HepG2 (cell line): ENCODE data around the gene MCC. TPM values are rescaled to one million over a fixed set of nuclear protein-coding genes. Genes with fewer than 3 reads are reported as not detected.

ENCODE experiments used
- KLF12 ChIP-seq: sonication (generic); formaldehyde crosslinking; IDR thresholded peaks from 2 replicates; pipeline ENCODE4 v1.4.0; 2020; ENCODE audit warnings: missing genetic modification reagents, borderline replicate concordance
- NONO ChIP-seq, 2 experiments: fragments of 450-650 bp in 1 of 2; sonication (generic) in 1 of 2; formaldehyde crosslinking in 1 of 2; IDR thresholded peaks in 1 of 2; conservative IDR thresholded peaks in 1 of 2; 2 replicates each; pipeline versions ENCODE4 v1.6.1 to v1.8.0; 2017 to 2022; ENCODE audit warnings: mild to moderate bottlenecking in 1 of 2, missing genetic modification reagents in 1 of 2, moderate library complexity in 1 of 2
- SIN3A ChIP-seq: IDR thresholded peaks from 2 replicates; pipeline ENCODE4 v1.6.1; 2011; ENCODE audit warnings: low read depth, mild to moderate bottlenecking, control low read depth, low read length, borderline replicate concordance
- ZNF160 ChIP-seq: sonication (generic); formaldehyde crosslinking; IDR thresholded peaks from 2 replicates; pipeline ENCODE4 v1.8.0; 2022; ENCODE audit warnings: mild to moderate bottlenecking, inconsistent platforms, missing genetic modification reagents
- ZNF441 ChIP-seq: sonication (generic); formaldehyde crosslinking; IDR thresholded peaks from 2 replicates; pipeline ENCODE4 v1.7.0; 2021; ENCODE audit warnings: missing genetic modification reagents, borderline replicate concordance
- ZNF546 ChIP-seq: sonication (generic); formaldehyde crosslinking; conservative IDR thresholded peaks from 2 replicates; pipeline ENCODE4 v1.8.1; 2023; ENCODE audit warnings: mild to moderate bottlenecking, missing genetic modification reagents
- ZNF749 ChIP-seq: sonication (generic); formaldehyde crosslinking; IDR thresholded peaks from 2 replicates; pipeline ENCODE4 v1.8.0; 2022; ENCODE audit warnings: mild to moderate bottlenecking, missing genetic modification reagents, moderate library complexity, borderline replicate concordance
- ZSCAN9 ChIP-seq: IDR thresholded peaks from 2 replicates; pipeline ENCODE4 v1.6.1; 2016; ENCODE audit warnings: borderline replicate concordance
- polyA plus RNA-seq, 8 experiments: library from polyadenylated mRNA; depleted of rRNA in 3 of 8; stranded (reverse) in 7 of 8; unstranded in 1 of 8; fragments of >200 nt; fragmentation: Illumina TruSeq in 4 of 8; extraction: Trizol in 4 of 8; gene quantifications; 2 replicates each; pipeline versions ENCODE4 v1.2.1 to v1.2.3, GENCODE V29; 2011 to 2016; ENCODE audit warnings: low read depth in 4 of 8, missing spikeins in 1 of 8, mixed read lengths in 1 of 8; ENCODE audit not compliant: insufficient read depth in 1 of 8
- total RNA-seq, 5 experiments: library from RNA; depleted of rRNA; stranded (reverse); fragments of >200 nt; fragmentation: Illumina TruSeq; extraction: Trizol; gene quantifications; 2 replicates each; pipeline ENCODE4 v1.2.3, GENCODE V29; 2016; ENCODE audit warnings: low read depth in 1 of 5
- TF ChIP-seq, protein P1 (sequence below): sonication (generic); formaldehyde crosslinking; IDR thresholded peaks from 2 replicates; pipeline ENCODE4 v1.4.0; 2020; ENCODE audit warnings: mild to moderate bottlenecking, missing genetic modification reagents, borderline replicate concordance
- TF ChIP-seq, protein P2 (sequence below): IDR thresholded peaks from 2 replicates; pipeline ENCODE4 v1.6.1; 2012; ENCODE audit warnings: inconsistent platforms
- TF ChIP-seq, protein P3 (sequence below): sonication (generic); formaldehyde crosslinking; IDR thresholded peaks from 2 replicates; pipeline ENCODE4 v1.9.0; 2021; ENCODE audit warnings: mild to moderate bottlenecking, missing genetic modification reagents
- TF ChIP-seq, protein P4 (sequence below), 2 experiments: fragments of 450-650 bp in 1 of 2; sonication (generic) in 1 of 2; formaldehyde crosslinking; IDR thresholded peaks; 2 replicates each; pipeline versions ENCODE4 v1.5.0 to v1.8.0; 2020 to 2022; ENCODE audit warnings: mild to moderate bottlenecking in 1 of 2, missing genetic modification reagents in 1 of 2
- TF ChIP-seq, protein P5 (sequence below): sonication (generic); formaldehyde crosslinking; IDR thresholded peaks from 2 replicates; pipeline ENCODE4 v1.9.0; 2021; ENCODE audit warnings: missing genetic modification reagents, borderline replicate concordance

Gene MCC
- total and polyA plus RNA-seq, 2 of the 13 experiments (the other 11 are each of a cell fraction or from before 2014, with no cell fraction given): 0.55 to 2.4 TPM

DNA sequence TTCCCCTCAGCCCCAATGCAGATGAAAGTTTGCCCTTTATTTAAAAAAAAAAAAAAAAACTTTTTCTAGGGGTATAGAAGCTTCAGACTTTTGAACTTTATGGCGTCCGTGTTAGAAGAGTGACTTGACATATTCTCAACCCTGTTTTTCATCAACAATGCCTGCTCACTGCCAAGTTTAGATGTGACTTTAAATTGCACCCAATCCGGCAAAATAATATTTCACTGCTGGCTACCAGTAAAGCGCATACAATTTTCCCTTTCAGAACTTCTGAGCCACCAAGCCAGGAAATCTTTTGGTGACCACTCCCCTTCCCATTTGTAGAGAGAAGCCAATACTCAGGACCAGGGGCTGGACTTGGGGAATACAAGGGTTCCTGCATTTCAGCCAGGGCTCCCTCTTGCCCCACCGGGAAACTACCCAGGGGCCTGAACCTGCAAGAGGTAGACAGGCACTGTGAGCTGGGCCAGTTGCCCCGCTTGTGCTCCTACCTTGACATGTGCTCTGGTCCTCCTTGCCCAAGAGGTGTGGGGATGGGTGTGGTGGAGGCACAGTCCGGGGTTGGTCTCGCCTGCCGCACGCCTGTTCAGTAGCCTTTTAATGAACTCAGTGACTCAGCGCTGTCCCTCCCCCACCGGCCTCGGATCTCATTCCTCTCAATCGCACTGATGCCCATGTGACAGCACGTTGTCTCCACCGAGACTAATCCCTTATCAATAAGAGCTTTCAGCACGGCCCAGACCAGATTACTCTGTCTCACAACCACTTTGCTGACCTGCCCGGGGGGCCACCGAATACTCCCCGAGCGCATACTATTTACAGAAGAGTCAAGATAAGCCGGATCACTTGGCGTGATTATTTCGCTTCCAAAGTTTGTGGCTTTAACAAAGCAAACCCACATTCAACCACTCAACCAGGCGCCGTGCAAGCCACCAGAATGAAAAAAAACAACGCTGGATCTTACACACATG lies 285.2 kb downstream of the MCC start (continued):
- TF ChIP-seq, protein P1, sequence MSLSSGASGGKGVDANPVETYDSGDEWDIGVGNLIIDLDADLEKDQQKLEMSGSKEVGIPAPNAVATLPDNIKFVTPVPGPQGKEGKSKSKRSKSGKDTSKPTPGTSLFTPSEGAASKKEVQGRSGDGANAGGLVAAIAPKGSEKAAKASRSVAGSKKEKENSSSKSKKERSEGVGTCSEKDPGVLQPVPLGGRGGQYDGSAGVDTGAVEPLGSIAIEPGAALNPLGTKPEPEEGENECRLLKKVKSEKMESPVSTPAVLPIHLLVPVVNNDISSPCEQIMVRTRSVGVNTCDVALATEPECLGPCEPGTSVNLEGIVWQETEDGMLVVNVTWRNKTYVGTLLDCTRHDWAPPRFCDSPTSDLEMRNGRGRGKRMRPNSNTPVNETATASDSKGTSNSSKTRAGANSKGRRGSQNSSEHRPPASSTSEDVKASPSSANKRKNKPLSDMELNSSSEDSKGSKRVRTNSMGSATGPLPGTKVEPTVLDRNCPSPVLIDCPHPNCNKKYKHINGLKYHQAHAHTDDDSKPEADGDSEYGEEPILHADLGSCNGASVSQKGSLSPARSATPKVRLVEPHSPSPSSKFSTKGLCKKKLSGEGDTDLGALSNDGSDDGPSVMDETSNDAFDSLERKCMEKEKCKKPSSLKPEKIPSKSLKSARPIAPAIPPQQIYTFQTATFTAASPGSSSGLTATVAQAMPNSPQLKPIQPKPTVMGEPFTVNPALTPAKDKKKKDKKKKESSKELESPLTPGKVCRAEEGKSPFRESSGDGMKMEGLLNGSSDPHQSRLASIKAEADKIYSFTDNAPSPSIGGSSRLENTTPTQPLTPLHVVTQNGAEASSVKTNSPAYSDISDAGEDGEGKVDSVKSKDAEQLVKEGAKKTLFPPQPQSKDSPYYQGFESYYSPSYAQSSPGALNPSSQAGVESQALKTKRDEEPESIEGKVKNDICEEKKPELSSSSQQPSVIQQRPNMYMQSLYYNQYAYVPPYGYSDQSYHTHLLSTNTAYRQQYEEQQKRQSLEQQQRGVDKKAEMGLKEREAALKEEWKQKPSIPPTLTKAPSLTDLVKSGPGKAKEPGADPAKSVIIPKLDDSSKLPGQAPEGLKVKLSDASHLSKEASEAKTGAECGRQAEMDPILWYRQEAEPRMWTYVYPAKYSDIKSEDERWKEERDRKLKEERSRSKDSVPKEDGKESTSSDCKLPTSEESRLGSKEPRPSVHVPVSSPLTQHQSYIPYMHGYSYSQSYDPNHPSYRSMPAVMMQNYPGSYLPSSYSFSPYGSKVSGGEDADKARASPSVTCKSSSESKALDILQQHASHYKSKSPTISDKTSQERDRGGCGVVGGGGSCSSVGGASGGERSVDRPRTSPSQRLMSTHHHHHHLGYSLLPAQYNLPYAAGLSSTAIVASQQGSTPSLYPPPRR (CRISPR knock-in tag): 0 out of 2 replicates have a peak, but pooled peaks have one; percentile 25
- no peak for TF ChIP-seq ZNF546 (CRISPR knock-in tag)
- TF ChIP-seq KLF12: no peak
- TF ChIP-seq ZNF160 (CRISPR knock-in tag): no peak
- TF ChIP-seq, protein P2, sequence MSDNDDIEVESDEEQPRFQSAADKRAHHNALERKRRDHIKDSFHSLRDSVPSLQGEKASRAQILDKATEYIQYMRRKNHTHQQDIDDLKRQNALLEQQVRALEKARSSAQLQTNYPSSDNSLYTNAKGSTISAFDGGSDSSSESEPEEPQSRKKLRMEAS: 0 out of 2 replicates have a peak, but pooled peaks have one; percentile 27
- no peak for TF ChIP-seq ZSCAN9 (CRISPR knock-in tag)
- no peak for TF ChIP-seq NONO (IDR thresholded peaks at IDR 0.05)
- no peak for TF ChIP-seq NONO (CRISPR knock-in tag; conservative IDR thresholded peaks at IDR 0.05)
- TF ChIP-seq, protein P3, sequence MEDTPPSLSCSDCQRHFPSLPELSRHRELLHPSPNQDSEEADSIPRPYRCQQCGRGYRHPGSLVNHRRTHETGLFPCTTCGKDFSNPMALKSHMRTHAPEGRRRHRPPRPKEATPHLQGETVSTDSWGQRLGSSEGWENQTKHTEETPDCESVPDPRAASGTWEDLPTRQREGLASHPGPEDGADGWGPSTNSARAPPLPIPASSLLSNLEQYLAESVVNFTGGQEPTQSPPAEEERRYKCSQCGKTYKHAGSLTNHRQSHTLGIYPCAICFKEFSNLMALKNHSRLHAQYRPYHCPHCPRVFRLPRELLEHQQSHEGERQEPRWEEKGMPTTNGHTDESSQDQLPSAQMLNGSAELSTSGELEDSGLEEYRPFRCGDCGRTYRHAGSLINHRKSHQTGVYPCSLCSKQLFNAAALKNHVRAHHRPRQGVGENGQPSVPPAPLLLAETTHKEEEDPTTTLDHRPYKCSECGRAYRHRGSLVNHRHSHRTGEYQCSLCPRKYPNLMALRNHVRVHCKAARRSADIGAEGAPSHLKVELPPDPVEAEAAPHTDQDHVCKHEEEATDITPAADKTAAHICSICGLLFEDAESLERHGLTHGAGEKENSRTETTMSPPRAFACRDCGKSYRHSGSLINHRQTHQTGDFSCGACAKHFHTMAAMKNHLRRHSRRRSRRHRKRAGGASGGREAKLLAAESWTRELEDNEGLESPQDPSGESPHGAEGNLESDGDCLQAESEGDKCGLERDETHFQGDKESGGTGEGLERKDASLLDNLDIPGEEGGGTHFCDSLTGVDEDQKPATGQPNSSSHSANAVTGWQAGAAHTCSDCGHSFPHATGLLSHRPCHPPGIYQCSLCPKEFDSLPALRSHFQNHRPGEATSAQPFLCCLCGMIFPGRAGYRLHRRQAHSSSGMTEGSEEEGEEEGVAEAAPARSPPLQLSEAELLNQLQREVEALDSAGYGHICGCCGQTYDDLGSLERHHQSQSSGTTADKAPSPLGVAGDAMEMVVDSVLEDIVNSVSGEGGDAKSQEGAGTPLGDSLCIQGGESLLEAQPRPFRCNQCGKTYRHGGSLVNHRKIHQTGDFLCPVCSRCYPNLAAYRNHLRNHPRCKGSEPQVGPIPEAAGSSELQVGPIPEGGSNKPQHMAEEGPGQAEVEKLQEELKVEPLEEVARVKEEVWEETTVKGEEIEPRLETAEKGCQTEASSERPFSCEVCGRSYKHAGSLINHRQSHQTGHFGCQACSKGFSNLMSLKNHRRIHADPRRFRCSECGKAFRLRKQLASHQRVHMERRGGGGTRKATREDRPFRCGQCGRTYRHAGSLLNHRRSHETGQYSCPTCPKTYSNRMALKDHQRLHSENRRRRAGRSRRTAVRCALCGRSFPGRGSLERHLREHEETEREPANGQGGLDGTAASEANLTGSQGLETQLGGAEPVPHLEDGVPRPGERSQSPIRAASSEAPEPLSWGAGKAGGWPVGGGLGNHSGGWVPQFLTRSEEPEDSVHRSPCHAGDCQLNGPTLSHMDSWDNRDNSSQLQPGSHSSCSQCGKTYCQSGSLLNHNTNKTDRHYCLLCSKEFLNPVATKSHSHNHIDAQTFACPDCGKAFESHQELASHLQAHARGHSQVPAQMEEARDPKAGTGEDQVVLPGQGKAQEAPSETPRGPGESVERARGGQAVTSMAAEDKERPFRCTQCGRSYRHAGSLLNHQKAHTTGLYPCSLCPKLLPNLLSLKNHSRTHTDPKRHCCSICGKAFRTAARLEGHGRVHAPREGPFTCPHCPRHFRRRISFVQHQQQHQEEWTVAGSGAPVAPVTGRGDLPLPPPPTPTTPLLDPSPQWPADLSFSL (CRISPR knock-in tag): no peak
- TF ChIP-seq SIN3A: no peak
- no peak for TF ChIP-seq ZNF441 (CRISPR knock-in tag)
- no peak for TF ChIP-seq ZNF749 (CRISPR knock-in tag)
- TF ChIP-seq, protein P4, sequence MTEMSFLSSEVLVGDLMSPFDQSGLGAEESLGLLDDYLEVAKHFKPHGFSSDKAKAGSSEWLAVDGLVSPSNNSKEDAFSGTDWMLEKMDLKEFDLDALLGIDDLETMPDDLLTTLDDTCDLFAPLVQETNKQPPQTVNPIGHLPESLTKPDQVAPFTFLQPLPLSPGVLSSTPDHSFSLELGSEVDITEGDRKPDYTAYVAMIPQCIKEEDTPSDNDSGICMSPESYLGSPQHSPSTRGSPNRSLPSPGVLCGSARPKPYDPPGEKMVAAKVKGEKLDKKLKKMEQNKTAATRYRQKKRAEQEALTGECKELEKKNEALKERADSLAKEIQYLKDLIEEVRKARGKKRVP (CRISPR knock-in tag; IDR thresholded peaks at IDR 0.05): no peak
- TF ChIP-seq, protein P5, sequence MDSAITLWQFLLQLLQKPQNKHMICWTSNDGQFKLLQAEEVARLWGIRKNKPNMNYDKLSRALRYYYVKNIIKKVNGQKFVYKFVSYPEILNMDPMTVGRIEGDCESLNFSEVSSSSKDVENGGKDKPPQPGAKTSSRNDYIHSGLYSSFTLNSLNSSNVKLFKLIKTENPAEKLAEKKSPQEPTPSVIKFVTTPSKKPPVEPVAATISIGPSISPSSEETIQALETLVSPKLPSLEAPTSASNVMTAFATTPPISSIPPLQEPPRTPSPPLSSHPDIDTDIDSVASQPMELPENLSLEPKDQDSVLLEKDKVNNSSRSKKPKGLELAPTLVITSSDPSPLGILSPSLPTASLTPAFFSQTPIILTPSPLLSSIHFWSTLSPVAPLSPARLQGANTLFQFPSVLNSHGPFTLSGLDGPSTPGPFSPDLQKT (CRISPR knock-in tag): no peak
